Measurements from ENCODE around the gene PRICKLE1. TPM values are rescaled to one million over a fixed set of nuclear protein-coding genes. Genes with fewer than 3 reads are reported as not detected.

The PRICKLE1 gene
- total RNA-seq, 2 donors from 2014 or later: 9.4 to 15.3 TPM

- ATAC-seq: no peak
- intact Hi-C loops (cut with DNase I): no loop called here
- DNase-seq: no peak
Measured at GRCh38 chr12:42440608-42441007, 148.9 kb downstream of the PRICKLE1 start.

GRCh38 chr12:42432517-42433140, 156.9 kb downstream of the PRICKLE1 start:
- intact Hi-C loops (cut with DNase I): no loop called here
- ATAC-seq (no peak), DNase-seq (no peak)

GRCh38 chr12:42428850-42429249, 160.7 kb downstream of the PRICKLE1 start:
- DNase-seq (no peak), ATAC-seq (no peak)
- intact Hi-C loops (cut with DNase I): loop anchor here in 1 of 2 donors (5.0 kb wide), 1 partner anchor 48 kb away; no protein-coding TSS in a partner anchor

DNA sequence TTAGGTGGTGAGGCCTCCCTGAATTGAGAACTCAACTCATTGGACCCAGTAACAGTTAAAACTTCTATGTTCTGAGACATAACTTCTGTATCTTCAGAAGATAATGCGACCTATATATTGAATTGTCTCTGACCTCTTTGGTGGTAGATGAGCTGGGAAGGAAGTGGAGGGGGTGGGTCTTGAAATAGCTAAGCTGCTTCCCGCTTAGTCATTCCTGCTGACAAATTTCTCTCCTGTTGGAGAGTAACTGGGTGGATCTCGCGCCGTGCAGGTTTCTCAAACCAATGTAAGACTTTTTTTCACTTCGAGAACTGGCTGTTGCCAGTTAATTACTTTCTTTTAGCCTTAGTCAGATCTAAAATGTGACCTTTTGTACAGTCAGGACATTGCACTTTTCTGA, 162.8 kb downstream of the PRICKLE1 start:
- DNase-seq: no peak
- ATAC-seq: no peak
- intact Hi-C loops (cut with DNase I): loop anchor here in 1 of 2 donors (5.0 kb wide), 1 partner anchor 51 kb away; no protein-coding TSS in a partner anchor

- ATAC-seq (no peak), DNase-seq (no peak)
- intact Hi-C loops (cut with DNase I): no loop called here
Measured at GRCh38 chr12:42422785-42423184, 166.8 kb downstream of the PRICKLE1 start.

DNA sequence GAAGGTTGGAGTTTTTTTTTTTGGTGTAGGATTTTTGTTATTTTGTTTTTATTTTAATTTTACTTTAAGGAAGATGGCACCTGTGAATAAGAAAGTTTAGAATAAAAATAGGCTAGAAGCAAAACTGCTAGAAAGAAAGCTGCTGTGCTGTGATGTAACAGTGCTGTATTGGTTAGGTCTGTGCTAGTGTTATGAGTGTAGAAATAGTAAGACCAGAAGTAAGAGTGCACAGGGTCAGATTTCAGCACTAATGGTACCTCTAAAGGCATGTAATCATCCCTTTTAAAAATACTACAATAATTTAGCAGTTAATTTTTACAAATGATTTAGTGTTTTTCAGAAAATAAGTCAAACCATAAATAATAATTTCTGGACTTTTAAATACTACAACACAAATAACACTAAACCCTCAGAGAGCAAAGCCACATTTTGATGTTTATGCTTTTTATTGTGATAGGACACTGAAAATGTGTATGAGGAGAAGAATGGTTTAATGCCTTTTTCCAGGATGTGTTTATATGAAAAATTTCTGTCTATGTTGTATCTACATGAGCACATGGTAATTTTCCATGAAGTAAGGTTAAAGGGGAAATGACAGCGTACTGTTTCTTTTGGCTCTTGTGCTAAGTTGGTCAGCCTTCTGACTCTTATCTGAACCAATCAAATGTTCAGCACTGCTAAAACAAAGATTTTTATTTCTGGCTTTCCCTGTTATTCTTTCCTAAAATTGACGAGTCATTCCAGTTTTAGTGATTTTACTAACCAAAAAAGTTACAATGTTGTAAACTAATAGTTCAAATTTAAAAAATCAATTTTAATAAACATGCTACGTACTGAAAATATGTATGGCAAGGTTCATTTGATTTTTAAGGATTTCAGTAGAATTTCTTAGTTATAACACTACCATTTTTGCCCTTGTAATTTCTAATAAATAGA, 167.4 kb downstream of the PRICKLE1 start:
- ATAC-seq (peak; percentile 86 to 93), DNase-seq (no peak)
- intact Hi-C loops (cut with DNase I): no loop called here

DNA sequence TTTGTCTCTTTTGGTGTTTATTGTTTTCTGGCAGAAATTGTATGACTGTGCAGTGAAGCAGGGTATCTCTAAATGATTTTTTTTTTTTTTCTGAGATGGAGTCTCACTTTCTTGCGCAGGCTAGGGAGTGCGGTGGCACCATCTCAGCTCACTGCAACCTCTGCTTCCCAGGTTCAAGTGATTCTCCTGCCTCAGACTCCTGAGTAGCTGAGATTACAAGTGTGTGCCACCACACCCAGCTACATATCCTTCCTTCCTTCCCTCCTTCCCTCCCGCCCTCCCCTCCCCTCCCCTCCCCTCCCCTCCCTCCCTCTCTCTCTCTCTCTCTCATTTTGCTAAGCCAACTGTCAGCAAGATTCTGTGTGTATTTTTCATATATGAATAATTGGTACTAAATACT, 169.2 kb downstream of the PRICKLE1 start:
- DNase-seq: no peak
- no peak for ATAC-seq
- intact Hi-C loops (cut with DNase I): no loop called here

- DNase-seq (no peak), ATAC-seq (no peak)
- intact Hi-C loops (cut with DNase I): no loop called here
Measured at GRCh38 chr12:42410340-42410739, 179.2 kb downstream of the PRICKLE1 start.

- intact Hi-C loops (cut with DNase I): no loop called here
- no peak for ATAC-seq
- no peak for DNase-seq
Measured at GRCh38 chr12:42409471-42409870, 180.1 kb downstream of the PRICKLE1 start.

- ATAC-seq (no peak), DNase-seq (no peak)
- intact Hi-C loops (cut with DNase I): no loop called here
Measured at GRCh38 chr12:42407306-42407705, 182.2 kb downstream of the PRICKLE1 start.

Measured in left cardiac atrium (tissue), 4 donors.